ENCODE data around the gene NMRK1.

DNA sequence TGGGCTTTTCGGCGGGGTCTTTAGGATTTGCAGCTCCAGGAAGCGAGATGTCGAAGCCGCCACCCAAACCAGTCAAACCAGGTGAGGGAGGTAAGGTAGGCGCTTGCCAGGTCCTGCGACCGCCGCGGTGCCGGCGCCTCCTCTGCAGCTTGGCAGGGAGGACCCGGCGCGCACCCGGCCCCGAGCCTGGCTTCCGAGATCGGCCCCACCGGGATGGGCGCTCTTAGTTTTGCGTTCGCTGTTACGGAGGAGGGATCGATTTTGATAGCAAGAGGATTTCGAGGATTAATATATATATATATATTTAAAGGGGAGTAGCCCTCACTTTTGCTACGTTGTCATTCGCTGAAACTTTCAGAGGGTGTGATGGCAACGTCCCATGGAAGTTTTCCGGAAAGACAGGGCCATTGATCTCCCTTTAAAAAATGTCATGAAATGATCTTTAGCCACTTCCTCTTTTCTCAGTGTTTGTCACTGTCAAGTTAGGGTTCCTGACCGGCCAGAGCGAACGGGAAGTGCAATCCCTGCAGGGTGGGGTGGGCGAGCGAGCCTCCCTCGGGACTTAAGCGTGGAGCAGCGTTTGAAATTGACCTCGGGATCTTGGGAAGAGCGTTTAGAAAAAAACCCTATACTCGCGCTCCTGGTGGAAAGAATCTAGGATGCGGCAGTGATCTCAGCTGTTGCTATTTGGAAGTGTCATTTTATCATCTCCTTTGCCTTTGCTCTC lies 854 bp upstream of the NMRK1 start:
- TF ChIP-seq YY1 (IDR thresholded peaks at IDR 0.05; ENCODE audit: insufficient read depth, insufficient read length) (no peak), SUZ12 (IDR thresholded peaks at IDR 0.05; ENCODE audit: extremely low read depth, insufficient read depth, insufficient read length) (no peak), ZNF274 (IDR thresholded peaks at IDR 0.05; ENCODE audit: low read depth, low read length) (no peak)

All from NT2/D1 (cell line).